SK-N-SH treated with all-trans-retinoic acid at 6 μM for 48 hours (cell line): ENCODE data around the gene MPG.
"Not testable (repeated sequence)": the region's sequence is repeated elsewhere in the genome, so short reads cannot be mapped to it uniquely, and the experiment has no call there.

Source experiments
- ATAC-seq: fragments of 200-7000 bp; cut with Tn5 transposase; 3 replicates; pipeline ENCODE4 v1.9.1; 2020; ENCODE audit warnings: mild to moderate bottlenecking, moderate library complexity
- ARNTL ChIP-seq: fragments of 450-650 bp; formaldehyde crosslinking; IDR thresholded peaks from 2 replicates; pipeline ENCODE4 v1.5.0; 2020; ENCODE audit warnings: low read depth, mild to moderate bottlenecking, moderate library complexity, borderline replicate concordance
- BACH2 ChIP-seq: fragments of 250-450 bp; sonication (Bioruptor Pico); IDR thresholded peaks from 2 replicates; pipeline ENCODE4 v1.9.0; 2021; ENCODE audit warnings: mild to moderate bottlenecking, borderline replicate concordance
- CSDC2 ChIP-seq: fragments of 250-450 bp; sonication (Bioruptor Pico); IDR thresholded peaks from 2 replicates; pipeline ENCODE4 v1.5.0; 2020; ENCODE audit warnings: mild to moderate bottlenecking, moderate library complexity
- ESRRG ChIP-seq: fragments of 250-450 bp; sonication (Bioruptor Pico); IDR thresholded peaks from 2 replicates; pipeline ENCODE4 v1.6.1; 2021; ENCODE audit warnings: mild to moderate bottlenecking
- ISL1 ChIP-seq: fragments of 250-450 bp; sonication (Bioruptor Pico); IDR thresholded peaks from 2 replicates; pipeline ENCODE4 v2.1.2; 2022; ENCODE audit warnings: mild to moderate bottlenecking, moderate library complexity
- OSR1 ChIP-seq: fragments of 250-450 bp; sonication (Bioruptor Pico); IDR thresholded peaks from 2 replicates; pipeline ENCODE4 v1.8.0; 2022; ENCODE audit warnings: moderate library complexity, mild to moderate bottlenecking, inconsistent platforms
- PATZ1 ChIP-seq: fragments of 250-450 bp; sonication (Bioruptor Pico); IDR thresholded peaks from 2 replicates; pipeline ENCODE4 v1.8.0; 2020; ENCODE audit warnings: mild to moderate bottlenecking, moderate library complexity, borderline replicate concordance
- POU6F1 ChIP-seq: fragments of 250-450 bp; sonication (Bioruptor Pico); IDR thresholded peaks from 2 replicates; pipeline ENCODE4 v1.8.0; 2021; ENCODE audit warnings: low read depth, mild to moderate bottlenecking, moderate library complexity, borderline replicate concordance
- PPARA ChIP-seq: fragments of 250-450 bp; sonication (Bioruptor Pico); IDR thresholded peaks from 2 replicates; pipeline ENCODE4 v1.5.0; 2020; ENCODE audit warnings: mild to moderate bottlenecking, borderline replicate concordance
- RARB ChIP-seq: fragments of 250-450 bp; sonication (Bioruptor Pico); IDR thresholded peaks from 2 replicates; pipeline ENCODE4 v1.8.0; 2021; ENCODE audit warnings: mild to moderate bottlenecking, moderate library complexity
- SNAI2 ChIP-seq: fragments of 250-450 bp; sonication (Bioruptor Pico); IDR thresholded peaks from 2 replicates; pipeline ENCODE4 v1.5.0; 2020; ENCODE audit warnings: mild to moderate bottlenecking, moderate library complexity
- TCF4 ChIP-seq: fragments of 250-450 bp; sonication (Bioruptor Pico); IDR thresholded peaks from 2 replicates; pipeline ENCODE4 v1.8.0; 2021; ENCODE audit warnings: mild to moderate bottlenecking, moderate library complexity, borderline replicate concordance
- TOX ChIP-seq: fragments of 250-450 bp; sonication (Bioruptor Pico); IDR thresholded peaks from 2 replicates; pipeline ENCODE4 v1.8.0; 2021; ENCODE audit warnings: mild to moderate bottlenecking, moderate library complexity, borderline replicate concordance
- TSHZ2 ChIP-seq: fragments of 250-450 bp; sonication (Bioruptor Pico); IDR thresholded peaks from 2 replicates; pipeline ENCODE4 v1.5.0; 2020; ENCODE audit warnings: mild to moderate bottlenecking, moderate library complexity
- ZC3H10 ChIP-seq: fragments of 250-450 bp; sonication (Bioruptor Pico); IDR thresholded peaks from 2 replicates; pipeline ENCODE4 v1.5.1; 2021; ENCODE audit warnings: mild to moderate bottlenecking, moderate library complexity
- ZFP3 ChIP-seq: fragments of 250-450 bp; sonication (Bioruptor Pico); IDR thresholded peaks from 2 replicates; pipeline ENCODE4 v1.5.0; 2020; ENCODE audit warnings: mild to moderate bottlenecking, moderate library complexity
- ZFP30 ChIP-seq: fragments of 450-650 bp; formaldehyde crosslinking; IDR thresholded peaks from 2 replicates; pipeline ENCODE4 v1.5.0; 2022; ENCODE audit warnings: mild to moderate bottlenecking, moderate library complexity
- ZNF565 ChIP-seq: fragments of 450-650 bp; formaldehyde crosslinking; conservative IDR thresholded peaks from 2 replicates; pipeline ENCODE4 v1.5.0; 2020; ENCODE audit warnings: low read depth, mild to moderate bottlenecking, moderate library complexity
- ZNF70 ChIP-seq: fragments of 450-650 bp; formaldehyde crosslinking; IDR thresholded peaks from 2 replicates; pipeline ENCODE4 v1.5.0; 2020; ENCODE audit warnings: mild to moderate bottlenecking, moderate library complexity
- ZNF8 ChIP-seq: fragments of 450-650 bp; formaldehyde crosslinking; IDR thresholded peaks from 2 replicates; pipeline ENCODE4 v1.5.0; 2020; ENCODE audit warnings: mild to moderate bottlenecking, moderate library complexity
- TF ChIP-seq, protein P1 (sequence below): fragments of 250-450 bp; sonication (Bioruptor Pico); IDR thresholded peaks from 2 replicates; pipeline ENCODE4 v1.5.1; 2020; ENCODE audit warnings: low read depth, mild to moderate bottlenecking, moderate library complexity
- TF ChIP-seq, protein P2 (sequence below): fragments of 250-450 bp; sonication (Bioruptor Pico); IDR thresholded peaks from 2 replicates; pipeline ENCODE4 v1.5.1; 2021; ENCODE audit warnings: mild to moderate bottlenecking, moderate library complexity

Gene MPG

GRCh38 chr16:122361-122760 lies 44.3 kb downstream of the MPG start:
- ATAC-seq = no peak
- no peak for TF ChIP-seq RARB
- no peak for TF ChIP-seq BACH2 (CRISPR knock-in tag)
- TF ChIP-seq PATZ1 (CRISPR knock-in tag) = no peak
- no peak for TF ChIP-seq ESRRG
- TF ChIP-seq ISL1 (CRISPR knock-in tag) = no peak
- TF ChIP-seq ZFP30 (CRISPR knock-in tag) = no peak
- no peak for TF ChIP-seq ZNF565 (CRISPR knock-in tag)
- no peak for TF ChIP-seq ZNF70
- TF ChIP-seq, protein P1, sequence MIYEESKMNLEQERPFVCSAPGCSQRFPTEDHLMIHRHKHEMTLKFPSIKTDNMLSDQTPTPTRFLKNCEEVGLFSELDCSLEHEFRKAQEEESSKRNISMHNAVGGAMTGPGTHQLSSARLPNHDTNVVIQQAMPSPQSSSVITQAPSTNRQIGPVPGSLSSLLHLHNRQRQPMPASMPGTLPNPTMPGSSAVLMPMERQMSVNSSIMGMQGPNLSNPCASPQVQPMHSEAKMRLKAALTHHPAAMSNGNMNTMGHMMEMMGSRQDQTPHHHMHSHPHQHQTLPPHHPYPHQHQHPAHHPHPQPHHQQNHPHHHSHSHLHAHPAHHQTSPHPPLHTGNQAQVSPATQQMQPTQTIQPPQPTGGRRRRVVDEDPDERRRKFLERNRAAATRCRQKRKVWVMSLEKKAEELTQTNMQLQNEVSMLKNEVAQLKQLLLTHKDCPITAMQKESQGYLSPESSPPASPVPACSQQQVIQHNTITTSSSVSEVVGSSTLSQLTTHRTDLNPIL (CRISPR knock-in tag) = no peak
- no peak for TF ChIP-seq TCF4 (CRISPR knock-in tag)
- TF ChIP-seq ZNF8 (CRISPR knock-in tag) = no peak
- TF ChIP-seq SNAI2 (CRISPR knock-in tag) = no peak
- no peak for TF ChIP-seq ZC3H10
- TF ChIP-seq ARNTL = no peak
- TF ChIP-seq CSDC2 = no peak
- TF ChIP-seq TSHZ2 (CRISPR knock-in tag) = no peak
- TF ChIP-seq OSR1 (CRISPR knock-in tag) = no peak
- no peak for TF ChIP-seq TOX
- TF ChIP-seq, protein P2, sequence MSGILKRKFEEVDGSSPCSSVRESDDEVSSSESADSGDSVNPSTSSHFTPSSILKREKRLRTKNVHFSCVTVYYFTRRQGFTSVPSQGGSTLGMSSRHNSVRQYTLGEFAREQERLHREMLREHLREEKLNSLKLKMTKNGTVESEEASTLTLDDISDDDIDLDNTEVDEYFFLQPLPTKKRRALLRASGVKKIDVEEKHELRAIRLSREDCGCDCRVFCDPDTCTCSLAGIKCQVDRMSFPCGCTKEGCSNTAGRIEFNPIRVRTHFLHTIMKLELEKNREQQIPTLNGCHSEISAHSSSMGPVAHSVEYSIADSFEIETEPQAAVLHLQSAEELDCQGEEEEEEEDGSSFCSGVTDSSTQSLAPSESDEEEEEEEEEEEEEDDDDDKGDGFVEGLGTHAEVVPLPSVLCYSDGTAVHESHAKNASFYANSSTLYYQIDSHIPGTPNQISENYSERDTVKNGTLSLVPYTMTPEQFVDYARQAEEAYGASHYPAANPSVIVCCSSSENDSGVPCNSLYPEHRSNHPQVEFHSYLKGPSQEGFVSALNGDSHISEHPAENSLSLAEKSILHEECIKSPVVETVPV (CRISPR knock-in tag) = no peak
- TF ChIP-seq POU6F1 (CRISPR knock-in tag) = no peak

- ATAC-seq = not testable (repeated sequence)
Measured at GRCh38 chr16:123558-124350, 45.7 kb downstream of the MPG start.

DNA sequence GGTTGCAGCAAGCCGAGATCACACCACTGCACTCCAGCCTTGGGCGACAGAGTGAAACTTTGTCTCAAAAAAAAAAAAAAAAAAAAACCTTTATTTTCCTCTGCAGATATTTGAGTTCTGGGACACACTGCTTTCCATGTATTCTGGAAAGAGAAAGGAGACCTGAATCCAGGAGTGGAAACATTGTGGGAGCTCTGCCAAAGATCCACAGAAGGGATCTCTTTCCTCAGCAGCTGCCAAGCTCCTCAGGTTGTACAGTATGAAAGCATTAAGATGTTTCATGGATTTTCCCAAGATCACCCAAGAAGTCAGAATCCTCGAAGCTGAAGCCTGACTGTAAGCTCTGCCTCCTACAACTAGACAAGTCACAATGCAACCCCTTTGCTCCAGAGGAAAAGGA lies 47.0 kb downstream of the MPG start:
- TF ChIP-seq RARB = no peak
- ATAC-seq = no peak

DNA sequence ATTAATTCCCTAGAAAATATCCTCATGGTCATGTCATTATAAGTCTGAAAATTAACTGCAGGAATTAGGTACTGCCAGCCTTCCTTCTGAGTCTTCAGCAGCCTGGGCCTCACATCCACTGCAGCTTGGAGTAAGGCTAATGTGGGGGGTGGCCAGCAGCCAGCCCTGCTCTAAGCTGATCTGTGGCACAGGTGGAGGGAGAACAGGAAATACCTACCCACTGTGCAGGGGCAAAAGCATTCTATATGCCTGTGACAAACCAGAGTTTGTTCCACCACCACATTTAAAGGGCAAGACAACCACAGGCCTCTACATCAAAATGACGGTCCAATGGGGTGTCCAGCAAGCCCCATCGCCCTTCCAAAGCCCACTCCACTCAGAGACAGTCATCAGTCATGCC lies 51.0 kb downstream of the MPG start:
- no peak for ATAC-seq
- TF ChIP-seq POU6F1 (CRISPR knock-in tag) (no peak), TCF4 (CRISPR knock-in tag) (no peak), ZFP30 (CRISPR knock-in tag) (no peak), PPARA (CRISPR knock-in tag) (no peak), ZNF70 (no peak), ESRRG (no peak), CSDC2 (no peak), ZFP3 (CRISPR knock-in tag) (no peak), SNAI2 (CRISPR knock-in tag) (no peak), PATZ1 (CRISPR knock-in tag) (no peak)
- TF ChIP-seq, protein P2 (CRISPR knock-in tag) = no peak
